DOHH2 (cell line): Measurements from ENCODE around the gene CFAP46.

Experiments
- H3F3A ChIP-seq: fragments of 200-600 bp; sonication (generic), shearing (Covaris generic); 2 replicates; pipeline ENCODE4 v1.6.0; 2016; ENCODE audit warnings: antibody characterized with exemption, mild to moderate bottlenecking; ENCODE audit not compliant: control insufficient read depth, insufficient read depth
- H3K27ac ChIP-seq: fragments of 200-600 bp; sonication (generic); 2 replicates; pipeline ENCODE4 v1.5.1; 2014; ENCODE audit warnings: low read depth, mild to moderate bottlenecking, low read length, moderate library complexity
- H3K27me3 ChIP-seq: fragments of 200-600 bp; sonication (generic); 2 replicates; pipeline ENCODE4 v1.6.1; 2014; ENCODE audit warnings: mild to moderate bottlenecking, low read length, mixed read lengths; ENCODE audit not compliant: control insufficient read depth
- H3K36me3 ChIP-seq: fragments of 200-600 bp; sonication (generic); 2 replicates; pipeline ENCODE4 v1.6.1; 2014; ENCODE audit warnings: mild to moderate bottlenecking, low read length, moderate library complexity, mixed read lengths; ENCODE audit not compliant: control insufficient read depth
- H3K4me1 ChIP-seq: fragments of 200-600 bp; sonication (generic); 2 replicates; pipeline ENCODE4 v1.6.1; 2014; ENCODE audit warnings: mild to moderate bottlenecking, low read length, mixed read lengths; ENCODE audit not compliant: control insufficient read depth
- H3K4me2 ChIP-seq: fragments of 200-600 bp; sonication (generic); 2 replicates; pipeline ENCODE4 v1.6.0; 2014; ENCODE audit warnings: mild to moderate bottlenecking, low read length, moderate library complexity
- H3K4me3 ChIP-seq: fragments of 200-600 bp; sonication (generic); 2 replicates; pipeline ENCODE4 v1.5.1; 2014; ENCODE audit warnings: mild to moderate bottlenecking, low read length, mixed read lengths
- H3K79me2 ChIP-seq: fragments of 200-600 bp; sonication (generic); 2 replicates; pipeline ENCODE4 v1.6.1; 2014; ENCODE audit warnings: mild to moderate bottlenecking, low read length, mixed read lengths; ENCODE audit not compliant: control insufficient read depth
- H3K9me2 ChIP-seq: fragments of 200-600 bp; sonication (generic); replicated peaks from 2 replicates; pipeline ENCODE4 v1.6.1; 2014; ENCODE audit warnings: mild to moderate bottlenecking, low read length, mixed read lengths; ENCODE audit not compliant: control insufficient read depth
- H3K9me3 ChIP-seq: fragments of 200-600 bp; sonication (generic); 2 replicates; pipeline ENCODE4 v1.6.1; 2014; ENCODE audit warnings: antibody characterized with exemption, low read length, mixed read lengths; ENCODE audit not compliant: control insufficient read depth, insufficient read depth
- H4K20me1 ChIP-seq: fragments of 200-600 bp; sonication (generic); 2 replicates; pipeline ENCODE4 v1.6.0; 2014; ENCODE audit warnings: low read depth, mild to moderate bottlenecking, antibody characterized with exemption, low read length, moderate library complexity; ENCODE audit not compliant: control insufficient read depth, insufficient read depth
- CTCF ChIP-seq: fragments of 200-600 bp; sonication (generic); IDR thresholded peaks from one replicate; pipeline ENCODE4 v1.5.1; 2014; ENCODE audit warnings: antibody characterized with exemption, mild to moderate bottlenecking, low read depth, low read length; ENCODE audit not compliant: poor library complexity, severe bottlenecking
- EZH2phosphoT487 ChIP-seq: fragments of 200-600 bp; sonication (generic); IDR thresholded peaks from 2 replicates; pipeline ENCODE4 v1.6.1; 2017; ENCODE audit warnings: borderline replicate concordance, mild to moderate bottlenecking, antibody characterized with exemption, low read length, moderate library complexity, mixed read lengths

CFAP46 gene

GRCh38 chr10:132921818-132922807 is 20.3 kb downstream of the CFAP46 start:
- H3K27me3 ChIP-seq = no peaks in the 10 kb centered on the region
- H3K4me1 ChIP-seq = no peaks in the 10 kb centered on the region
- no peaks in the 10 kb centered on the region for H3K79me2 ChIP-seq
- no peak overlapping the region for H3K4me3 ChIP-seq
- no peak overlapping the region for H3K27ac ChIP-seq
- H3K4me2 ChIP-seq = no peak overlapping the region
- TF ChIP-seq CTCF (no peak), EZH2phosphoT487 (no peak)
- peaks cover 4% of the 10 kb centered on the region; the same call in 1 of the 2 replicates for H3K9me3 ChIP-seq
- H3K9me2 ChIP-seq = no peaks in the 10 kb centered on the region
- no peaks in the 10 kb centered on the region for H4K20me1 ChIP-seq
- H3F3A ChIP-seq = no peaks in the 10 kb centered on the region
- no peaks in the 10 kb centered on the region for H3K36me3 ChIP-seq

- Histone ChIP-seq H3K27ac (no peak overlapping the region), H3K36me3 (no peaks in the 10 kb centered on the region), H3K9me2 (no peaks in the 10 kb centered on the region), H3F3A (no peaks in the 10 kb centered on the region), H3K4me2 (no peak overlapping the region), H3K79me2 (no peaks in the 10 kb centered on the region), H3K27me3 (no peaks in the 10 kb centered on the region), H3K9me3 (peaks cover 4% of the 10 kb centered on the region; the same call in 1 of the 2 replicates), H3K4me3 (no peak overlapping the region), H3K4me1 (no peaks in the 10 kb centered on the region), H4K20me1 (no peaks in the 10 kb centered on the region)
- TF ChIP-seq EZH2phosphoT487 (no peak), CTCF (no peak)
Measured at GRCh38 chr10:132921086-132921485, 21.3 kb downstream of the CFAP46 start.

- Histone ChIP-seq H3K4me3 (no peak overlapping the region), H3K9me3 (peaks cover 4% of the 10 kb centered on the region; the same call in 1 of the 2 replicates), H3K36me3 (no peaks in the 10 kb centered on the region), H3K4me2 (no peak overlapping the region), H4K20me1 (no peaks in the 10 kb centered on the region), H3K79me2 (no peaks in the 10 kb centered on the region), H3F3A (no peaks in the 10 kb centered on the region), H3K9me2 (no peaks in the 10 kb centered on the region), H3K27me3 (no peaks in the 10 kb centered on the region), H3K27ac (no peak overlapping the region), H3K4me1 (peaks cover 3% of the 10 kb centered on the region)
- TF ChIP-seq CTCF = no peak
- no peak for TF ChIP-seq EZH2phosphoT487
Measured at GRCh38 chr10:132920101-132920925, 22.1 kb downstream of the CFAP46 start.
